Activated CD4-positive, alpha-beta T cell treated with anti-CD3 and anti-CD28 coated beads for 36 hours (primary cell): ENCODE measurements around the gene ASMTL. TPM values are rescaled to one million over a fixed set of nuclear protein-coding genes. Genes with fewer than 3 reads are reported as not detected.
"Not testable (repeated sequence)": the region's sequence is repeated elsewhere in the genome, so short reads cannot be mapped to it uniquely, and the experiment has no call there.

ENCODE experiments used
- ATAC-seq: fragments of 200-7000 bp; cut with Tn5 transposase; one replicate; pipeline ENCODE4 v1.10.0; 2021; ENCODE audit warnings: mild to moderate bottlenecking, moderate library complexity
- CTCF ChIA-PET: fragments of 350-600 bp; sonication (Branson Sonifier 250); formaldehyde crosslinking; loops from one replicate; lab custom pipeline; 2021; ENCODE audit warnings: antibody characterized with exemption; lab: Charles Lee
- POLR2A ChIA-PET: fragments of 350-600 bp; sonication (Branson Sonifier 250); formaldehyde crosslinking; loops from one replicate; lab custom pipeline; 2021; ENCODE audit warnings: antibody characterized with exemption, inconsistent platforms; lab: Charles Lee
- DNase-seq: peaks from one replicate; pipeline ENCODE4 v3.0.0-alpha.2; 2020
- H3K27ac Mint-ChIP-seq: one replicate; pipeline ENCODE4 v1.8.0; 2021; ENCODE audit warnings: mixed read lengths
- H3K27me3 Mint-ChIP-seq: one replicate; pipeline ENCODE4 v1.8.0; 2021; ENCODE audit warnings: mixed read lengths
- H3K36me3 Mint-ChIP-seq: one replicate; pipeline ENCODE4 v1.8.0; 2021; ENCODE audit warnings: low read depth, mixed read lengths
- H3K4me1 Mint-ChIP-seq: one replicate; pipeline ENCODE4 v1.8.0; 2021; ENCODE audit warnings: mixed read lengths
- H3K4me3 Mint-ChIP-seq: one replicate; pipeline ENCODE4 v1.8.0; 2021; ENCODE audit warnings: mild to moderate bottlenecking, moderate library complexity, mixed read lengths
- H3K9me3 Mint-ChIP-seq: one replicate; pipeline ENCODE4 v1.8.0; 2021; ENCODE audit warnings: low read depth, mixed read lengths
- intact Hi-C, 2 experiments: fragments of 100-400 bp; cut with DNase I in 1 of 2; cut with micrococcal nuclease in 1 of 2; formaldehyde crosslinking; loops; one replicate each; pipeline versions ENCODE4 v1.14.2 to v1.15.1; 2022 to 2024; cut with DNase I, micrococcal nuclease
- total RNA-seq, 2 experiments: library from RNA; stranded (reverse); gene quantifications; one replicate each; pipeline ENCODE4 v1.2.3, GENCODE V29; 2021

ASMTL gene
- total RNA-seq, 2 experiments from 2014 or later, result 33.9 to 38.3 TPM

DNA sequence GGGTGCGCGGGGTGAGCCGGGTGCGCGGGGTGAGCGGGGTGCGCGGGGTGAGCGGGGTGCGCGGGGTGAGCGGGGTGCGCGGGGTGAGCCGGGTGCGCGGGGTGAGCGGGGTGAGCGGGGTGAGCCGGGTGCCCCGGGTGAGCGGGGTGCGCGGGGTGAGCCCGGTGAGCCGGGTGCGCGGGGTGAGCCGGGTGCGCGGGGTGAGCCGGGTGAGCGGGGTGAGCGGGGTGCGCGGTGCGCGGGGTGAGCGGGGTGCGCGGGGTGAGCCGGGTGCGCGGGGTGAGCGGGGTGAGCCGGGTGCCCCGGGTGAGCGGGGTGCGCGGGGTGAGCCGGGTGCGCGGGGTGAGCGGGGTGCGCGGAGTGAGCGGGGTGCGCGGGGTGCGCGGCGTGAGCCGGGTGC, 86.3 kb downstream of the ASMTL start:
- H3K27me3 Mint-ChIP-seq, H3K4me3 Mint-ChIP-seq, CTCF ChIA-PET, H3K4me1 Mint-ChIP-seq, intact Hi-C loops, H3K27ac Mint-ChIP-seq, ATAC-seq, POLR2A ChIA-PET, H3K9me3 Mint-ChIP-seq, DNase-seq: not testable (repeated sequence)
- H3K36me3 Mint-ChIP-seq, result peaks cover 13% of the 10 kb centered on the region

GRCh38 chrX:1361910-1362309, 90.8 kb downstream of the ASMTL start:
- DNase-seq (no peak), ATAC-seq (no peak)
- H3K4me1 Mint-ChIP-seq, result peaks cover 3% of the 10 kb centered on the region
- peak overlapping the region; percentile 40 for H3K27ac Mint-ChIP-seq
- peaks cover 6% of the 10 kb centered on the region for H3K9me3 Mint-ChIP-seq
- H3K4me3 Mint-ChIP-seq, result no peak overlapping the region
- ChIA-PET POLR2A (no interaction called here), CTCF (no interaction called here)
- intact Hi-C loops, result no loop called here
- peaks cover 31% of the 10 kb centered on the region for H3K36me3 Mint-ChIP-seq
- no peaks in the 10 kb centered on the region for H3K27me3 Mint-ChIP-seq

DNA sequence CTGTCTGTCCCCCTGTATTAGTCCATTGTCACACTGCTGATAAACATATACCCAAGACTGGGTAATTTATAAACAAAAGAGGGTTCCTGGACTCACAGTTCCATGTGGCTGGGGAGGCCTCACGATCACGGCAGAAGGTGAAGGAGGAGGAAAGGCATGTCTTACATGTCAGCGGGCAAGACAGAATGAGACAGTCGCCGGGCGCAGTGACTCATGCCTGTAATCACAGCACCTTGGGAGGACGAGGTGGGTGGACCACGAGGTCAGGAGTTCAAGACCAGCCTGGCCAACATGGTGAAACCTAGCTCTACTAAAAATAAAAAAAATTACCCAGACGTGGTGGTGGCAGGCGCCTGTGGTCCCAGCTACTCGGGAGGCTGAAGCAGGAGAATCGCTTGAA, 91.4 kb downstream of the ASMTL start:
- H3K27me3 Mint-ChIP-seq, result no peaks in the 10 kb centered on the region
- DNase-seq (peak; percentile 48), ATAC-seq (peak; percentile 44)
- no peak overlapping the region for H3K27ac Mint-ChIP-seq
- peaks cover 3% of the 10 kb centered on the region for H3K4me1 Mint-ChIP-seq
- intact Hi-C loops, result no loop called here
- H3K4me3 Mint-ChIP-seq, result no peak overlapping the region
- peaks cover 6% of the 10 kb centered on the region for H3K9me3 Mint-ChIP-seq
- peaks cover 31% of the 10 kb centered on the region for H3K36me3 Mint-ChIP-seq
- ChIA-PET CTCF (no interaction called here), POLR2A (no interaction called here)

DNA sequence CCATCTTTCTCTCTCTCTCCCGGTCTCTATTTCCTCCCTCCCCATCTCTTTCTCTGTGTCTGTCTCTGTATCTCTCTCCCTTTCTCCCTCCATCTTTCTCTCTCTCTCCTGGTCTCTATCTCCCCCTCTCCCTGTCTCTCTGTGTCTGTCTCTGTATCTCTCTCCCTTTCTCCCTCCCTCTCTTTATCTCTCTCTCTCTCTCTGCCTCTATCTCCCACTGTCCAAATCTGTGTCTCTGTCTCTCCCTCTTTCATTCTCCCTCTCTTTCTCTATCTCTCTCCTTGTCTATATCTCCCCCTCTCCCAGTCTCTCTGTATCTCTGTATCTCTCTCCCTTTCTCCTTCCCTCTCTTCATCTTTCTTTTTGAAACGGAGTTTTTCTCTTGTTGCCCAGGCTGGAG, 92.5 kb downstream of the ASMTL start:
- no peak overlapping the region for H3K27ac Mint-ChIP-seq
- H3K36me3 Mint-ChIP-seq, result peaks cover 31% of the 10 kb centered on the region
- ChIA-PET POLR2A (no interaction called here), CTCF (no interaction called here)
- peaks cover 6% of the 10 kb centered on the region for H3K9me3 Mint-ChIP-seq
- H3K27me3 Mint-ChIP-seq, result no peaks in the 10 kb centered on the region
- H3K4me3 Mint-ChIP-seq, result no peak overlapping the region
- ATAC-seq, result no peak
- intact Hi-C loops, result no loop called here
- no peak for DNase-seq
- peaks cover 3% of the 10 kb centered on the region for H3K4me1 Mint-ChIP-seq

DNA sequence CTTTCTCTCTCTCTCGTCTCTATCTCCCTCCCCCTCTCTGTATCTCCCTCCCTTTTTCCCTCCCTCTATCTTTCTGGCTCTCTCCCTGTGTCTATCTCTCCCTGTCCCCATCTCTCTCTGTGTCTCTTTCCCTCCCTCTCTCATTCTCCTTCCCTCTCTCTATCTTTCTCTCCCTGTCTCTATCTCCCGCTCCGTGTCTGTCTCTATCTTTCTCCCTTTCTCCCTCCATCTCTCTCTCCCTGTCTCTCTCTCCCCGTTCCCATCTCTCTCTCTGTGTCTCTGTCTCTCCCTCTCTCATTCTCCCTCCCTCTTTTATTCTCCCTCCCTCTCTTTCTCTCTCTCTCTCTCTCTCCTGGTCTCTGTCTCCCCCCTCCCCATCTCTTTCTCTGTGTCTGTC, 93.2 kb downstream of the ASMTL start:
- ATAC-seq, result peak; percentile 32
- Mint-ChIP-seq H3K9me3 (peaks cover 6% of the 10 kb centered on the region), H3K4me1 (peaks cover 3% of the 10 kb centered on the region), H3K4me3 (no peak overlapping the region), H3K27me3 (no peaks in the 10 kb centered on the region), H3K36me3 (peaks cover 28% of the 10 kb centered on the region), H3K27ac (no peak overlapping the region)
- no peak for DNase-seq
- intact Hi-C loops, result no loop called here
- ChIA-PET POLR2A (no interaction called here), CTCF (no interaction called here)

DNA sequence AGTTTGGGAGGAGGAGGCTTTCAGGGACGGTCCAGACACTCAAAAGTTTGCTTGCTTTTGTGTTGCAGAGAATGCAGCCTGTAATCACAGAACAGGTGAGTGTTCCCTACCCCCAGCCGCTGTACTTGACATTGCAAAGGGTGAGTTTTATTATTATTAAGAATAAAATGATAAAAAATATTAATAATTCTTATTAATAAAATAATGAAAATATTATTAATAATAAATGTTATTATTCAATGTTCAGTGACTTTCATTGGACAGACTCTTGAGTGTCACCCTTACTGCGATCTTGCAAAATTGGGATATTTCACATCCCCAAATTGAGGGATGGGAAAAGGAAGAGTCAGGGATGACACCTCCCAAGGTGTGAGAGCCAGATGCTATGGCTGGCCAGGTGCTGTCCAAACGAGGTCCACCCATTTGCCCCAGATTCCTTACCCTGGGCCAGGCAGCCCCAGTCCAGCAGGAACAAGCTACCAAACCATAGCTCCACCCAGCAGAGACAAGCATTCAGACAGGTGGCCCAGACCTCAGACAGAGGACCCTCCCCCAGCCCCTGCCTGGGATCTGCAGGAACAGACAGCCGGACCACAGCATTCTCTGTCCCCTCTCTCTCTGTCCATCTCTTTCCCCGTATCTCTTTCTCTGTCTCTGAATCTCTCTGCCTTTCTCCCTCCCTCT, 93.8 kb downstream of the ASMTL start:
- Mint-ChIP-seq H3K36me3 (peaks cover 28% of the 10 kb centered on the region), H3K27ac (no peak overlapping the region), H3K9me3 (peaks cover 6% of the 10 kb centered on the region), H3K4me3 (no peak overlapping the region), H3K27me3 (no peaks in the 10 kb centered on the region), H3K4me1 (peaks cover 6% of the 10 kb centered on the region)
- DNase-seq, result no peak
- peak; percentile 51 for ATAC-seq
- CTCF ChIA-PET, result no interaction called here
- intact Hi-C loops, result no loop called here
- POLR2A ChIA-PET, result no interaction called here

DNA sequence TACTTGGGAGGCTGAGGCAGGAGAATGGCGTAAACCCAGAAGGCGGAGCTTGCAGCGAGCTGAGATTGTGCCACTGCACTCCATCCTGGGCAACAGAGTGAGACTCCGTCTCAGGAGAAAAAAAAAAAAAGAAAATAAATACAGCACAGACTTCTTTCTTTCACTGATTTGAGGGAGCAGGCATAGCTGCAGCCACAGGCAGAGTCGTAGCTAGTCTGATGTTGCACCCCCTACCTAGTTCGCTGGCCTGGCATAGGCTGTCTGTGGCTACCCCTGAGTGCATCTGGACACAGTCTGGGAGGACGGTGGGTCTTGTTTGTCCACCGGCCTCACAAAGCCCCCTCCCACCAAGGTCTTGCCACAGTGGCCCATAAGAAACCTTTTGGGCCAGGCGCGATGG, 94.7 kb downstream of the ASMTL start:
- no peak overlapping the region for H3K27ac Mint-ChIP-seq
- intact Hi-C loops, result no loop called here
- DNase-seq (no peak), ATAC-seq (no peak)
- ChIA-PET CTCF (no interaction called here), POLR2A (no interaction called here)
- H3K27me3 Mint-ChIP-seq, result no peaks in the 10 kb centered on the region
- H3K36me3 Mint-ChIP-seq, result peaks cover 28% of the 10 kb centered on the region
- no peak overlapping the region for H3K4me3 Mint-ChIP-seq
- peaks cover 6% of the 10 kb centered on the region for H3K9me3 Mint-ChIP-seq
- peaks cover 6% of the 10 kb centered on the region for H3K4me1 Mint-ChIP-seq

DNA sequence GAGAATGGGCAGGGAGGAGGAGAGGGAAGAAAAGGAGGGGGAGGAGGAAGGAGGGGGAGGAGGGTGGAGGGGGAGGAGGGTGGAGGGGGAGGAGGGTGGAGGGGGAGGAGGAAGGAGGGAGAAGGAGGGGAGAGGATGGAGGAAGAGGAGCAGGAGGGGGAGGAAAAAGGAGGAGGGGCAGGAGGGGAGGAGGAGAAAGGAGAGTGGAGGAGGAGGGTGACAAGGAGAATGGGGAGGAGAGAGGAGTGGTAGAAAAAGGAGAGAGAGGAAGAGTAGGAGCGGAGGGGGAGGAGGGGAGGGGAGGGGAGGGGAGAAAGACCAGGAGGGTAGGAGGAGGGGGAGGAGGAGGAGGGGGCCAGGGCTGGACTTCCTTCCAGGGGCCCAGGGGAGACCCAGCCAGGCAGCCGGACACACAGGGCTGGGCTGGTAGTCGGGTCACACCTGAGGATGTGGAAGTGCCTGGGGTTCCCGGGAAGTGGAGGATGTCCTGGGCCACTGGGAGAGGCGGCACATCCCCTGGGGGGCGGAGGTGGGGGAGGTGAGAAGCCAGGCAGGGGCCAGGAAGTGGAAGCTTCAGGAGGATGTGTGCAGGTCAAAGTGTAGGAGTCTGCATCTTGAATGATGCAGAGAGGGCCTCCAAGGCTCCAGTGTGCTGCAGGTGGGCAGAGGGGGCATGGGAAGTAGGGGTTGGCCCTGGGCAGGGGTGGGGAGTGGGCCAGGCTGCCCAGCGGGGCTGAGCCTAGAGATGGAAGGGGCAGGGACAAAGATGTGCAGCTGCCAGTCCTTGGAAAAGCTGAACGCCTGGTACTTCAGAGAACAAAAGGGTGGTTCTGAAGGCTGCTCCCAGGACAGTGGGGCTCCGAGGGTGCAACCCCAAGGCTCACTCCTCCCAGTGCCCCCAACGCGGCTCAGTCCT, 97.3 kb downstream of the ASMTL start:
- ATAC-seq (peak; percentile 26), DNase-seq (no peak)
- H3K9me3 Mint-ChIP-seq, result peaks cover 6% of the 10 kb centered on the region
- H3K4me1 Mint-ChIP-seq, result peaks cover 3% of the 10 kb centered on the region
- ChIA-PET POLR2A (no interaction called here), CTCF (no interaction called here)
- no peak overlapping the region for H3K4me3 Mint-ChIP-seq
- peaks cover 20% of the 10 kb centered on the region for H3K36me3 Mint-ChIP-seq
- intact Hi-C loops, result no loop called here
- H3K27ac Mint-ChIP-seq, result no peak overlapping the region
- no peaks in the 10 kb centered on the region for H3K27me3 Mint-ChIP-seq

GRCh38 chrX:1354036-1355019, 98.4 kb downstream of the ASMTL start:
- no peak for ATAC-seq
- H3K27me3 Mint-ChIP-seq, result no peaks in the 10 kb centered on the region
- H3K4me3 Mint-ChIP-seq, result no peak overlapping the region
- CTCF ChIA-PET, result no interaction called here
- peaks cover 3% of the 10 kb centered on the region for H3K4me1 Mint-ChIP-seq
- intact Hi-C loops, result no loop called here
- no peak for DNase-seq
- H3K36me3 Mint-ChIP-seq, result peaks cover 13% of the 10 kb centered on the region
- H3K27ac Mint-ChIP-seq, result no peak overlapping the region
- H3K9me3 Mint-ChIP-seq, result peaks cover 4% of the 10 kb centered on the region
- POLR2A ChIA-PET, result no interaction called here
